HG02588 (cell line): Measurements from ENCODE around the gene STAC2.
"Not testable (repeated sequence)": the region's sequence is repeated elsewhere in the genome, so short reads cannot be mapped to it uniquely, and the experiment has no call there.

Source experiments
- ATAC-seq: cut with Tn5 transposase; IDR thresholded peaks from one replicate; pipeline ENCODE4 v1.9.1; 2021; ENCODE audit warnings: mild to moderate bottlenecking, moderate library complexity; ENCODE audit not compliant: unreplicated experiment

The STAC2 gene

DNA sequence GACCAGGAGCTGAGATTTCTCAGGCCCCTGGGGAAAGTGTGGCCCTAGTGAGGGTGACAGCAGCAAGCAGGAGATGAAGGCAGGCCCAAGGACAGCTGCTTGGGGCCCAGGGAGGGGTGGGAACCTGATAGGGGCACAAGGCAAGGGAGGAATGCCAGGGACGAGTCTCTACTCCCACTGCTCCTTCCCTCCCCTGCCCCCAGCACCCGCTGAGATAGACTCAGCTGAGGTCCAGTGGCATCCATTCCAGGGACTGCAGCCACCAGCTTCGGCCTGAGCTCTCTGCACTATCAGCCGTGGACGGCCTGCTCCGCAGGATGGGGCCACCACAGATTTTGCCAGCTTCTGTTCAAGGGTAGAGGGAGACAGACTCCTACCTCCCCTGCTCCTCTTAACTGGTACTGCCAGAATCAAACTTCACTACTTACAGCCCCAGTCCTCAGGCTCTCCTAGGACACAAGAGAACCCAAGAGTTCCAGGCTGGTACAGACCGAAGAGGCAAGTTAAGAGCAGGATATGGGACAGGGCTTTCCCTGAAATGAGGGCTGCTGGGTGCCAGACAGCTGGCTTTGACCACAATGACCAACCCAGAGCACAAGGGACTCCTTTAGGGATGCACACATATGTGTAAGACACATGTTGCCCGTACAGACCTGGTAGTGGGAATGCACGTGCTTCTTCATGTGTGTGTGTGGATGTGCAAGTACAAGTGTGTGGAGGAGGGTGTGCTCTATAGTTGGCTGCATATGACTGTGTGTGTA lies 33.8 kb downstream of the STAC2 start:
- no peak for ATAC-seq

GRCh38 chr17:39187152-39187830 lies 38.5 kb downstream of the STAC2 start:
- no peak for ATAC-seq

- no peak for ATAC-seq
Observed at GRCh38 chr17:39186481-39187002, 39.2 kb downstream of the STAC2 start.

GRCh38 chr17:39183720-39184119 lies 42.0 kb downstream of the STAC2 start:
- no peak for ATAC-seq

GRCh38 chr17:39183045-39183444 lies 42.7 kb downstream of the STAC2 start:
- no peak for ATAC-seq

GRCh38 chr17:39181303-39181702 lies 44.4 kb downstream of the STAC2 start:
- ATAC-seq, result no peak

DNA sequence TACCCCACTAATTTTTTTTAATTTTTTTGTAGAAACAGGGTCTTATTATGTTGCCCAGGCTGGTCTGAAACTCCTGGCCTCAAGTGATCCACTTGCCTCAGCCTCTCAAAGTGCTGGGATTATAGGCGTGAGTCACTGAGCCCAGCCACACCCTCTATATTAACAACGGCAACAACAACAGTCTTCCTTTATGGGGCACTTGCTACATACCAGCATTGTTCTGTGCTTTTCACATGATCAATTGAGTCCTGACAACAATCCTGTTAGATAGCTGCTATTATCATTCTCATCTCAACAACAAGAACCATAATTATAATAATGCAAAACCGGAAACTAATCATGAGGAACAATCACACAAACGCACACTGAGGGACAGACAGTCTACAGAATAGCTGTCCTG lies 47.2 kb downstream of the STAC2 start:
- no peak for ATAC-seq

GRCh38 chr17:39177256-39177655 lies 48.5 kb downstream of the STAC2 start:
- ATAC-seq, result no peak

DNA sequence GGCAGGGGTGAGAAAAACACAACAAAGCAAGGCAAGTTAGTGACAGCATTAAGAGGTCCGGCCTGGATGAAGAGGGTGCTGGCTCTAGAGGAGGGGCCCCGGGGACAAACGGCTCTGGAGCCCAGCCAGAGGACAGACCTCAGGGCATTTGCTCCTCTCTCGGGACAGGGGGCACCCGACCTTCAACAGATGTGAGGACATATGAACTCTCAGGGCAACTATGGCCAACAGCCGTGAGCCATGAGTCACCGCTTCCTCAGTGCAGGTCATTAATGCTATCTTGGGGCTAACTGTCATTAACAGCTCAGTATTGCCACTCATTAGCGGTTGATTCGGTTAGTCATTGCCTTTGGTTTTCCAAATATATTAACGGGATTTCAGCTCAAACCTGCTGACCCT lies 50.1 kb downstream of the STAC2 start:
- no peak for ATAC-seq

GRCh38 chr17:39174920-39175694 lies 50.6 kb downstream of the STAC2 start:
- ATAC-seq, result no peak

GRCh38 chr17:39173526-39174274 lies 52.0 kb downstream of the STAC2 start:
- no peak for ATAC-seq

DNA sequence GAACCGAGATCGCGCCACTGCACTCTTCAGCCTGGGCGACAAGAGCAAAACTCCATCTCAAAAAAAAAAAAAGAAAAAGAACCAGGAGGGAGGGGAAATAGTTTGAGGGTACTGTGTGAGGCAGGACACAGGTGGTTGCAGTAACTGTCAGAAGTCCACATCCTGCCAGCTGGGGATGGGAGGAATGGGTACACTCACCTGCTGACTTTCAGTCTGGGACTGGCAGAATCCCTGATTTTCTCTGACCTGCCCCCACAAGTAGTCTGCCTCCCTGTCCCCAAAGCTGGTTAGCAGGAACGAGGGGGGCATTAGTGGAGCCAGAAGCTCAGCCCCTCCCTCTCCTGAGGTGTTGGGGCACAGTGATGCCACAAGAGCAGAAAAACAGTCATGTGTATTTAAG lies 52.7 kb downstream of the STAC2 start:
- no peak for ATAC-seq

GRCh38 chr17:39171933-39172332 lies 53.8 kb downstream of the STAC2 start:
- no peak for ATAC-seq

DNA sequence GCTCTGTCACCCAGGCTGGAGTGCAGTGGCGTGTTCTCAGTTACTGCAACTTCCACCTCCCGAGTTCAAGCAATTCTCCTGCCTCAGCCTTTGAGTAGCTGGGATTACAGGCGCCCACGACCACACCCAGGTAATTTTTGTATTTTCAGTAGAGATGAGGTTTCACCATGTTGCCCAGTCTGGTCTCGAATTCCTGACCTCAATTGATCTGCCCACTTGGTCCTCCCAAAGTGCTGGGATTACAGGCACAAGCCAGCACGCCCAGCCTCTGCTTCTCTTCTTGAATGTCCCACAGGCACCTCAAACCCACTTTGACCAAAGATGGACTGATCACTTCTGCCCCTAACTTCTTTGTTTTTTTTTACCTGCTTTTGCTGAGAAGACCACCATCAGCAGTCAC lies 55.2 kb downstream of the STAC2 start:
- no peak for ATAC-seq

DNA sequence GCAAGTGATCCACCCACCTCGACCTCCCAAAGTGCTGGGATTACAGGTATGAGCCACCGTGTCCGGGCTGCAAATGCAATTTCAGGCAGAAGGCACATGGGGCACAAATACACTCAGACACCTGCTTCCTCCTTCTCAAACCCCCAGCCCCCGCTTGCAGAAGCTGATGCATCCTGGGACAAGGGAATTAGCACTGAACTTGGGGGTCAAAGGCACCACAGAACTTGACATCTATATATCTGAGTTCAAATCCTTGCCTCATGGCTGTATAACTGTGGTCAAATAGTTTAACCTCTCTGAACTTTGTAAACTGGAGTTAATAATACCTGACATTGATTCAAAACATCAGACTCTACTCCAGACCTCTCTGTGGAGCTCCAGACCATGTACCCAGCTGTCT lies 55.6 kb downstream of the STAC2 start:
- no peak for ATAC-seq

DNA sequence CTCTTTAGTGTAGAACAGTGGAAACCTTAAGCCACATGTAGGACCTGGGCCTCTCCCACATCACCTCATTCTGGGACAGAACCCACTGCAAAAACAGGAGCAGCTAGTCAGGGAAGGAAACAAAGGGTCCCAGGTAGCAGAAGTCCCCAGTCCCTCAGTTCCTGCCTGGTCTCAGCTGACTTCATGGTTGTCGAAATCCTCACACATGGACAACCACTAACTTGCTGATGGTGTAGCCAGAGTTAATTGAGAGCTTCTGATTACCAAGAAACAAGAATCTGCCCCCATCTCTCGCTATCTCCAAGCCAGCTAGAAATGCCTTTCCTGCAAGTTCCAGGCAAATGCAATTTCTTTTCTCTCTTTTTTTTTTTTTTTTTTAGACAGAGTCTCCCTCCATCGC lies 56.2 kb downstream of the STAC2 start:
- ATAC-seq, result no peak

DNA sequence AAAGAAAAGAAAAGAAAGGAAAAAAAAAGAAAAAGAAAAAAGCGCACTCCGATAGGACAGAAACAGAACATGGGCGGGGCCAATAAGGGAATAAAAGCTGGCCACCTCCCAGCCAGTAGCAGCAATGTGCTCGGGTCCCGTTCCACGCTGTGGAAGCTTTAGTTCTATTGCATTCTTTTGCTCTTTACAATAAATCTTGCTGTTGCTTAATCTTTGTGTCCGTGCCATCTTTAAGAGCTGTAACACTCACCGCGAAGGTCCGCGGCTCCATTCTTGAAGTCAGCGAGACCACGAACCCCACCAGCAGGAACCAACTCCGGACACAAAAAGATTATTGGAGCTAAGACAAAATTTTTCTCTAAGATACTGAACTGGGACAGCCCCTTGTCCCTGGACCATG lies 56.6 kb downstream of the STAC2 start:
- no peak for ATAC-seq

GRCh38 chr17:39168503-39168902 lies 57.2 kb downstream of the STAC2 start:
- not testable (repeated sequence) for ATAC-seq

- ATAC-seq, result no peak
Observed at GRCh38 chr17:39167476-39167875, 58.3 kb downstream of the STAC2 start.

DNA sequence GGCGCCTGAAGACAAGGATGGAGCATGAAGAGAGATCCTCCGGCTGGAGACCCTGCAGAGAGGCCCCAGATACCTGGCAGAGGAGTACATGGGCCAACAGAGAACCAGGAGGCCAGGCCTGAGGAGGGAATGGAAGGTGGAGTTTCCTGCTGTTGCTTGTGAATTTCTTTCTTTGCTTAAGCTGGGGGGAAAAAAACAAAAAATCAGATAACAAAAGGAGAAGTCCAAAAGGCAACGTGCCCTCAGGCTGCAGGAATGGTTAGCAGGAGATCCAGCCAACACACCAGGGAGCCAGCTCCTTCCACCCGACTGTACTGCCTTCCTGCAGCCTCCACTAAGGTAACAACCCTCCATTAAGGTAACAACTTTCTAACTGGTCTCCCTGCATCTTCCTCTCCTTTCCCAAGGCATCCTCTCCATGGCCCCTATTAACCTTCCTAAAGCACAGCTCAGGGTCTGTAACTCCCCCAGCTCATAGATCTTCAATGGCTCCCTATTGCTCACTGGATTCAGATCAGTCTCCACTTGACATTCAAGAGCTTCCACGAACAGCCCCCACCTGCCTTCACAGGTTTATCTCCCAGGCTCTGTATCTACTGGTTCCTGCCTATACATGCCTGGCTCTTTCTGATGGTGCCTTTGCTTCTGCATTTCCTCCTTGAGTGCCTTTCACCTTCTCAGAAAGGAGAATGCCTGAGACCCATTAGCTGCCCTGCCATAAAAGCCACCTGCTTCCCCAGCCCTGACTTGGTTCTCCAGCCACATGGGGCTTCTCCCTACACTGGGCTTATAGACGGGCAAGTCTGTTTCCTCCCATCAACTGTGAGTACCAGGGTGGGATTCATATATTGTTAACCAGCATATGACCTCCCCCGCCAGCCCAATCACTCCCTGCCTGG lies 59.1 kb downstream of the STAC2 start:
- no peak for ATAC-seq
